OCI-M2 (cell line): ENCODE data around the gene BPGM.

Experiments used
- DNase-seq: peaks from one replicate; lab custom pipeline; 2025; ENCODE audit not compliant: unreplicated experiment; lab: John Stamatoyannopoulos, UW

BPGM gene

GRCh38 chr7:134718211-134718875, 71.7 kb downstream of the BPGM start:
- no peak for DNase-seq

- no peak for DNase-seq
These were observed 73.7 kb downstream of the BPGM start for GRCh38 chr7:134720091-134720935.

GRCh38 chr7:134721171-134721570, 74.5 kb downstream of the BPGM start:
- DNase-seq: no peak

- DNase-seq: no peak
These were observed 76.2 kb downstream of the BPGM start for GRCh38 chr7:134722786-134723322.

GRCh38 chr7:134723892-134724291, 77.2 kb downstream of the BPGM start:
- DNase-seq: no peak

GRCh38 chr7:134724606-134725005, 78.0 kb downstream of the BPGM start:
- no peak for DNase-seq

- DNase-seq: no peak
These were observed 79.9 kb downstream of the BPGM start for GRCh38 chr7:134726581-134726980.

- DNase-seq: no peak
These were observed 81.1 kb downstream of the BPGM start for GRCh38 chr7:134727711-134728110.
